IMR-90 (cell line): ENCODE results near the gene GRIN1. TPM values are rescaled to one million over a fixed set of nuclear protein-coding genes. Genes with fewer than 3 reads are reported as not detected.
"Not testable (repeated sequence)": the region's sequence is repeated elsewhere in the genome, so short reads cannot be mapped to it uniquely, and the experiment has no call there.

ENCODE experiments used
- ATAC-seq: fragments of 200-7000 bp; cut with Tn5 transposase; 2 replicates; pipeline ENCODE4 v1.9.1; 2020; ENCODE audit warnings: low read depth, mild to moderate bottlenecking, moderate library complexity
- BruUV-seq: library from RNA; stranded (reverse); fragments of 400-500 nt; replicated peaks from 2 replicates; lab custom pipeline; 2021; lab: Mats Ljungman, UMichigan
- CTCF ChIA-PET: fragments of 300-600 bp; formaldehyde crosslinking; extraction: SDS; loops from one replicate; lab custom pipeline; 2021; ENCODE audit warnings: antibody characterized with exemption; lab: Yijun Ruan, JAX
- POLR2A ChIA-PET: fragments of 300-600 bp; sonication (Branson Sonifier 250); formaldehyde crosslinking; loops from one replicate; lab custom pipeline; 2022; ENCODE audit warnings: antibody characterized with exemption; ENCODE audit not compliant: unreplicated experiment; lab: Charles Lee
- DNase-seq: peaks from one replicate; pipeline ENCODE4 v3.0.0; 2013
- H2AFZ ChIP-seq: replicated peaks from 2 replicates; pipeline ENCODE3; 2013; ENCODE audit warnings: low read length, mild to moderate bottlenecking; ENCODE audit not compliant: poor library complexity
- H2AK5ac ChIP-seq: 2 replicates; pipeline ENCODE4 v1.6.1; 2013; ENCODE audit warnings: low read depth, low read length, inconsistent platforms
- H2AK9ac ChIP-seq: replicated peaks from 2 replicates; pipeline ENCODE3; 2013; ENCODE audit warnings: mild to moderate bottlenecking, low read depth, low read length, moderate library complexity; ENCODE audit not compliant: poor library complexity
- H2BK120ac ChIP-seq: 2 replicates; pipeline ENCODE4 v1.6.1; 2013; ENCODE audit warnings: low read depth, low read length, inconsistent platforms
- H2BK15ac ChIP-seq: 3 replicates; pipeline ENCODE4 v1.6.1; 2013; ENCODE audit warnings: low read depth, low read length, inconsistent platforms
- H2BK20ac ChIP-seq: 2 replicates; pipeline ENCODE4 v1.6.1; 2013; ENCODE audit warnings: low read depth, mild to moderate bottlenecking, inconsistent platforms, low read length, moderate library complexity
- H2BK5ac ChIP-seq: 2 replicates; pipeline ENCODE4 v1.6.1; 2013; ENCODE audit warnings: mild to moderate bottlenecking, low read depth, low read length, inconsistent platforms; ENCODE audit not compliant: poor library complexity, severe bottlenecking
- H3K14ac ChIP-seq: replicated peaks from 2 replicates; pipeline ENCODE4 v1.6.1; 2013; ENCODE audit warnings: low read depth, low read length, inconsistent platforms
- H3K18ac ChIP-seq: 2 replicates; pipeline ENCODE4 v1.6.1; 2013; ENCODE audit warnings: low read depth, low read length, control low read depth
- H3K23ac ChIP-seq: 2 replicates; pipeline ENCODE4 v1.6.1; 2013; ENCODE audit warnings: low read depth, low read length, inconsistent platforms
- H3K27ac ChIP-seq: 2 replicates; pipeline ENCODE4 v1.5.1; 2013; ENCODE audit warnings: mild to moderate bottlenecking, control low read depth, low read length; ENCODE audit not compliant: insufficient read depth
- H3K27me3 ChIP-seq: 2 replicates; pipeline ENCODE4 v1.6.1; 2013; ENCODE audit warnings: low read length; ENCODE audit not compliant: control insufficient read depth, insufficient read depth
- H3K36me3 ChIP-seq: 2 replicates; pipeline ENCODE4 v1.6.1; 2013; ENCODE audit warnings: low read length, mixed read lengths; ENCODE audit not compliant: control insufficient read depth, insufficient read depth
- H3K4ac ChIP-seq: 2 replicates; pipeline ENCODE4 v1.6.1; 2013; ENCODE audit warnings: low read depth, low read length, inconsistent platforms
- H3K4me1 ChIP-seq: 2 replicates; pipeline ENCODE4 v1.6.1; 2013; ENCODE audit warnings: low read length, mixed read lengths; ENCODE audit not compliant: control insufficient read depth, insufficient read depth
- H3K4me2 ChIP-seq: 2 replicates; pipeline ENCODE4 v1.6.1; 2013; ENCODE audit warnings: low read depth, mild to moderate bottlenecking, control low read depth, low read length, moderate library complexity
- H3K4me3 ChIP-seq: 2 replicates; pipeline ENCODE4 v1.5.1; 2013; ENCODE audit warnings: low read depth, mild to moderate bottlenecking, control low read depth, low read length, moderate library complexity; ENCODE audit not compliant: insufficient read depth
- H3K56ac ChIP-seq: 2 replicates; pipeline ENCODE4 v1.6.1; 2013; ENCODE audit warnings: low read length, inconsistent platforms; ENCODE audit not compliant: insufficient read depth; ENCODE audit errors: extremely low read depth
- H3K79me1 ChIP-seq, 2 experiments: 2 replicates each; pipeline ENCODE4 v1.6.1; 2013; ENCODE audit warnings: low read length in 2 of 2, inconsistent platforms in 1 of 2, low read depth in 1 of 2
- H3K9ac ChIP-seq: 2 replicates; pipeline ENCODE4 v1.6.1; 2013; ENCODE audit warnings: low read depth, low read length, control low read depth
- H3K9me1 ChIP-seq: 2 replicates; pipeline ENCODE4 v1.6.1; 2013; ENCODE audit warnings: low read length, inconsistent platforms; ENCODE audit not compliant: insufficient read depth
- H3K9me3 ChIP-seq: 2 replicates; pipeline ENCODE4 v1.6.1; 2013; ENCODE audit warnings: low read length; ENCODE audit not compliant: control insufficient read depth, insufficient read depth
- H4K20me1 ChIP-seq: 2 replicates; pipeline ENCODE4 v1.6.1; 2013; ENCODE audit warnings: low read length, inconsistent platforms; ENCODE audit not compliant: insufficient read depth
- H4K5ac ChIP-seq: 2 replicates; pipeline ENCODE4 v1.6.1; 2013; ENCODE audit warnings: mild to moderate bottlenecking, low read depth, low read length, control low read depth
- H4K8ac ChIP-seq, 2 experiments: 2 replicates each; pipeline ENCODE4 v1.6.1; 2013; ENCODE audit warnings: low read depth in 2 of 2, low read length in 2 of 2, control low read depth in 1 of 2, inconsistent platforms in 1 of 2
- H4K91ac ChIP-seq: 2 replicates; pipeline ENCODE4 v1.6.1; 2013; ENCODE audit warnings: low read depth, low read length, inconsistent platforms; ENCODE audit not compliant: insufficient read depth
- WGBS, 2 experiments: methylation state at CpG; one replicate each; pipeline versions ENCODE4 v1.1.5 to v1.1.7; 2013; ENCODE audit warnings: missing lambda C conversion rate in 2 of 2; ENCODE audit not compliant: insufficient read length in 1 of 2; ENCODE audit errors: extremely low coverage in 2 of 2; 5-methylcytosine and 5-hydroxymethylcytosine counted together
- dilution Hi-C: fragments of 300-500 bp; cut with HindIII; formaldehyde crosslinking; loops from one replicate; pipeline ENCODE4 v1.14.3; 2018; ENCODE audit warnings: low sequenced_read_pairs; ENCODE audit not compliant: unreplicated experiment
- in situ Hi-C: fragments of 300-500 bp; cut with MboI; formaldehyde crosslinking; loops from 3 replicates; pipeline ENCODE4 v1.14.3; 2019; ENCODE audit warnings: low sequenced_read_pairs, inconsistent platforms, mixed read lengths
- intact Hi-C: fragments of 100-400 bp; cut with micrococcal nuclease; formaldehyde crosslinking; loops from 2 replicates; pipeline ENCODE4 v1.10.0; 2022
- polyA plus RNA-seq, 3 experiments: library from polyadenylated mRNA; depleted of rRNA; stranded (reverse); fragments of >200 nt; gene quantifications; 2 replicates each; pipeline ENCODE4 v1.2.3, GENCODE V29; 2012; ENCODE audit warnings: low replicate concordance in 1 of 3
- total RNA-seq: library from RNA; depleted of rRNA; stranded (reverse); fragments of >200 nt; gene quantifications from 2 replicates; pipeline ENCODE4 v1.2.3, GENCODE V29; 2012

The GRIN1 gene
- total and polyA plus RNA-seq, 2 of the 4 experiments (the other 2 are of a cell fraction) = 0.09 TPM; not detected in 1

- H3K9me1 ChIP-seq, H3K9me3 ChIP-seq, H4K91ac ChIP-seq, H2AFZ ChIP-seq, H3K18ac ChIP-seq, H3K4me2 ChIP-seq, H3K56ac ChIP-seq, H4K8ac ChIP-seq, H2AK5ac ChIP-seq, H3K27ac ChIP-seq, H3K14ac ChIP-seq, DNase-seq, H3K36me3 ChIP-seq, H3K4me1 ChIP-seq, in situ Hi-C loops, intact Hi-C loops, H3K4ac ChIP-seq, H3K79me1 ChIP-seq, H4K20me1 ChIP-seq, H2BK20ac ChIP-seq, BruUV-seq, H3K23ac ChIP-seq, H4K5ac ChIP-seq, H2AK9ac ChIP-seq, H2BK5ac ChIP-seq, H3K9ac ChIP-seq, H3K4me3 ChIP-seq, H2BK15ac ChIP-seq, ATAC-seq, H2BK120ac ChIP-seq, dilution Hi-C loops, POLR2A ChIA-PET: not testable (repeated sequence)
- 70% methylated on average over 2 of the region's 9 CpGs; no CpG with 5 or more reads in 1 of the 2 experiments for WGBS, 2 experiments
- peaks cover 38% of the 10 kb centered on the region for H3K27me3 ChIP-seq
- CTCF ChIA-PET = interaction anchor here (0.6 kb wide), 1 partner anchor 16 kb away, joined by 5 read pairs; no protein-coding TSS in a partner anchor
Observed at GRCh38 chr9:137135154-137135553, 3.8 kb upstream of the GRIN1 start.
